ENCODE results near the gene PLPP7. TPM values are rescaled to one million over a fixed set of nuclear protein-coding genes. Genes with fewer than 3 reads are reported as not detected.
A peak's percentile ranks its signal among the peaks of the same experiment; 100 is the strongest.

The PLPP7 gene
- polyA plus RNA-seq, 1 donor from 2014 or later = 1.7 TPM

DNA sequence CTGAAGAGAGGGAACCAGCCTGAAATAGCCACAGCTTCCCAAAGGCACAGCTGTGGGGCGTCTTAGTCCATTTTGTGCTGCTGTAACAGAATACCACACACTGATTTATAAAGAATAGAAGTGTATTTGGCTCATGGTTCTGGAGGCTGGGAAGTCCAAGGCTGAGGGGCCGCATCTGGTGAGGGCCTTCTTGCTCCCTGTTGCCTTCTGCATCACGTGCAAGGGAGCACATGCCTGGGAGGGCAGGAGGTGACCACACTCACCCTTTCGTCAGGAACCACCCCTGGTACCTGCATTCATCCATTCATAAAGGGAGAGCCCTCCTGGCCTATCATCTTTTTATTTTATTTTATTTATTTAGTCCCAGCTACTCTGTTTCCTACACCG, 10.4 kb downstream of the PLPP7 start:
- no peak overlapping the region for H3K27ac Mint-ChIP-seq
- no peaks in the 10 kb centered on the region for H3K9me3 Mint-ChIP-seq
- peaks cover 5% of the 10 kb centered on the region for H3K27me3 Mint-ChIP-seq
- H3K4me3 Mint-ChIP-seq = no peak overlapping the region
- no peaks in the 10 kb centered on the region for H3K4me1 Mint-ChIP-seq
- no peaks in the 10 kb centered on the region for H3K36me3 Mint-ChIP-seq

GRCh38 chr9:131300444-131300843, 10.9 kb downstream of the PLPP7 start:
- Mint-ChIP-seq H3K36me3 (no peaks in the 10 kb centered on the region), H3K9me3 (no peaks in the 10 kb centered on the region), H3K4me1 (no peaks in the 10 kb centered on the region), H3K27ac (no peak overlapping the region), H3K4me3 (no peak overlapping the region), H3K27me3 (peaks cover 6% of the 10 kb centered on the region)

GRCh38 chr9:131302244-131303075, 12.9 kb downstream of the PLPP7 start:
- Mint-ChIP-seq H3K27me3 (peaks cover 2% of the 10 kb centered on the region), H3K4me3 (no peak overlapping the region), H3K27ac (peak overlapping the region in 1 of 3 donors; percentile 39), H3K36me3 (no peaks in the 10 kb centered on the region), H3K4me1 (no peaks in the 10 kb centered on the region), H3K9me3 (no peaks in the 10 kb centered on the region)

GRCh38 chr9:131303381-131304321, 14.1 kb downstream of the PLPP7 start:
- H3K9me3 Mint-ChIP-seq = no peaks in the 10 kb centered on the region
- H3K27ac Mint-ChIP-seq = peak overlapping the region in 1 of 3 donors; percentile 39
- peaks cover 2% of the 10 kb centered on the region for H3K27me3 Mint-ChIP-seq

GRCh38 chr9:131304676-131305355, 15.3 kb downstream of the PLPP7 start:
- no peak overlapping the region for H3K27ac Mint-ChIP-seq
- H3K36me3 Mint-ChIP-seq = no peaks in the 10 kb centered on the region
- H3K4me1 Mint-ChIP-seq = no peaks in the 10 kb centered on the region
- peak overlapping the region in 1 of 4 donors; percentile 37 for H3K4me3 Mint-ChIP-seq
- H3K27me3 Mint-ChIP-seq = peaks cover 2% of the 10 kb centered on the region
- no peaks in the 10 kb centered on the region for H3K9me3 Mint-ChIP-seq

More at GRCh38 chr9:131303381-131304321, 14.1 kb downstream of the PLPP7 start:
- Mint-ChIP-seq H3K4me1 (no peaks in the 10 kb centered on the region), H3K36me3 (no peaks in the 10 kb centered on the region), H3K4me3 (no peak overlapping the region)

DNA sequence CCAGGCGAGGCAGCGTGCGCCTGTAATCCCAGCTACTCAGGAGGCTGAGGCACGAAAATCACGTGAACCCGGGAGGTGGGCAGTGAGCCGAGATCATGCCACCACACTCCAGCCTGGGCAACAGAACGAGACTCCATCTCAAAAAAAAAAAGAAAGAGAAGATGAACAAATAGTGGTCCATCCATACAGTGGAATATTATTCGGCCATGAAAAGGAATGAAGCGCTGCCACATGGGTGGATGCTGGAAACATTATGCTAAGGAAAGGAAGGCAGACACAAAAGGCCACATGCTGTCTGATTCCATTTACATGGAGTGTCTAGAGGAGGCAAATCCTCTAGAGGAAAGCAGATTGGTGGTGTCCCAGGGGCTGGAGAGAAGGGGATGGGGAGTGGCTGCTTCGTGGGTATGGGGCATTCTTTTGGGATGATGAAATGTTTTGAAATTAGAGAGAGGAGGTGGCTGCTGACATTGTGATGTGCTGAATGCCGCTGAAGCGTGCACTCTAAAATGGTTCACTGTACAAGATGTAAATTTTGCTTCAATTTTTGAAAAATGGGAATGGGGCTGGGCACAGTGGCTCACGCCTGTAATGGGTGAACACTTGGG, 17.0 kb downstream of the PLPP7 start:
- peaks cover 0 to 6% (median 0%) of the 10 kb centered on the region in 3 donors for H3K4me1 Mint-ChIP-seq
- no peak overlapping the region for H3K4me3 Mint-ChIP-seq
- H3K36me3 Mint-ChIP-seq = no peaks in the 10 kb centered on the region
- H3K9me3 Mint-ChIP-seq = no peaks in the 10 kb centered on the region
- H3K27ac Mint-ChIP-seq = no peak overlapping the region
- H3K27me3 Mint-ChIP-seq = peaks cover 2% of the 10 kb centered on the region

DNA sequence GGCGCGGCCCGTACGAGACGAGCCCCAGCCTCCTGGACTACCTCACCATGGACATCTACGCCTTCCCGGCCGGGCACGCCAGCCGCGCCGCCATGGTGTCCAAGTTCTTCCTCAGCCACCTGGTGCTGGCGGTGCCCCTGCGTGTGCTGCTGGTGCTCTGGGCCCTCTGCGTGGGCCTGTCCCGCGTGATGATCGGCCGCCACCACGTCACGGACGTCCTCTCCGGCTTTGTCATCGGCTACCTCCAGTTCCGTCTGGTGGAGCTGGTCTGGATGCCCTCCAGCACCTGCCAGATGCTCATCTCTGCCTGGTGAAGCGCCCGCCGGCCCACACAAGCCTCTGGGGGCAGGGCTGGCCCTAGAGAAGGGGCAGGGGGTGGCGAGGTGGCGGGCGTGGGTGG, 18.5 kb downstream of the PLPP7 start:
- Mint-ChIP-seq H3K4me3 (no peak overlapping the region), H3K9me3 (peaks cover 0 to 1% (median 0%) of the 10 kb centered on the region in 3 donors), H3K27me3 (peaks cover 2% of the 10 kb centered on the region), H3K4me1 (peaks cover 0 to 6% (median 0%) of the 10 kb centered on the region in 3 donors), H3K36me3 (no peaks in the 10 kb centered on the region), H3K27ac (no peak overlapping the region)

GRCh38 chr9:131308452-131308851, 18.9 kb downstream of the PLPP7 start:
- H3K4me3 Mint-ChIP-seq = no peak overlapping the region

GRCh38 chr9:131308906-131309529, 19.5 kb downstream of the PLPP7 start:
- H3K27me3 Mint-ChIP-seq = peaks cover 2% of the 10 kb centered on the region
- H3K9me3 Mint-ChIP-seq = peaks cover 0 to 1% (median 0%) of the 10 kb centered on the region in 3 donors
- no peaks in the 10 kb centered on the region for H3K36me3 Mint-ChIP-seq
- no peak overlapping the region for H3K27ac Mint-ChIP-seq
- H3K4me3 Mint-ChIP-seq = no peak overlapping the region
- H3K4me1 Mint-ChIP-seq = peaks cover 0 to 6% (median 0%) of the 10 kb centered on the region in 3 donors

More at GRCh38 chr9:131308452-131308851, 18.9 kb downstream of the PLPP7 start:
- Mint-ChIP-seq H3K36me3 (no peaks in the 10 kb centered on the region), H3K4me1 (peaks cover 0 to 6% (median 0%) of the 10 kb centered on the region in 3 donors), H3K27me3 (peaks cover 2% of the 10 kb centered on the region), H3K27ac (no peak overlapping the region), H3K9me3 (peaks cover 0 to 1% (median 0%) of the 10 kb centered on the region in 3 donors)

DNA sequence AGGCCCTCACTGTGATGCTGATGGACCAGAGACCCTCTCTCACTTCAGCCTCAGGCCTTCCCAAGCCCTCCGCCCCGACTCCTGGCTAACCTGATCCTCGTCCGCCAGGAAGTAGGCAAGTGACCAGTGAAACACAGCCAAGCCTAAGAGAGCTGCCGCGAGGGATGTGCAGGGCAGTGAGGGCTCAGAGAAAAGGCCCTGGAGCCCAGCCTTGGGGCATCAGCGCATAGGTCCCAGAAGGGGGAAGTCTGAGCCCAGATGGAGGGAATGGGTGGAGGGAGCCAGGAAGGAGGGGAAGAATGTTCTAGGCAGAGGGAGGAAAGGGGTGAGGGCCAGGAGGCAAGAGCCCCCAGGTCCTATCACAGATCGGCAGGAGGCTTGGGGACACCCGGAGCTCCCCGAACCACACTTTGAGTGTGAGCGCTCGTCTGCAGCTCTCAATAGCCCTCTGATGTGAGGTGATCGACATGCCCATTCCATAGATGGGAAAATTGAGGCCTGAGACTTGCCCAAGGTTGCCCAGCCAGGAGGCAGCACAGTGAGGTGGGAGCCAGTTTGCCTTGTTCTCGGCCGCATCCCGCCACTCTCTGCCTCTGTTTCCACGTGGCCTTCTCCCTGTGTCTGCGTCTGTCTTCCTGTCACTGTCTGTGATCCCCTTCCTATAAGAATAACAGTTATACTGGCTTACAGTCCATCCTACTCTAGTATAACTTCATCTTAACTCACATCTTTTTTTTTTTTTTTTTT, 20.2 kb downstream of the PLPP7 start:
- H3K27ac Mint-ChIP-seq = peak overlapping the region in 1 of 3 donors; percentile 63
- peaks cover 4% of the 10 kb centered on the region for H3K27me3 Mint-ChIP-seq
- H3K4me3 Mint-ChIP-seq = no peak overlapping the region

GRCh38 chr9:131310833-131311554, 21.5 kb downstream of the PLPP7 start:
- Mint-ChIP-seq H3K9me3 (peaks cover 0 to 1% (median 0%) of the 10 kb centered on the region in 3 donors), H3K4me1 (peaks cover 0 to 6% (median 0%) of the 10 kb centered on the region in 3 donors), H3K36me3 (no peaks in the 10 kb centered on the region), H3K27ac (no peak overlapping the region), H3K27me3 (peaks cover 2% of the 10 kb centered on the region), H3K4me3 (peak overlapping the region in 1 of 4 donors; percentile 58)

More for the DNA sequence above, 20.2 kb downstream of the PLPP7 start:
- H3K36me3 Mint-ChIP-seq = no peaks in the 10 kb centered on the region
- peaks cover 0 to 6% (median 0%) of the 10 kb centered on the region in 3 donors for H3K4me1 Mint-ChIP-seq
- H3K9me3 Mint-ChIP-seq = peaks cover 0 to 1% (median 0%) of the 10 kb centered on the region in 3 donors

GRCh38 chr9:131312246-131312645, 22.7 kb downstream of the PLPP7 start:
- Mint-ChIP-seq H3K4me3 (no peak overlapping the region), H3K27me3 (peaks cover 2% of the 10 kb centered on the region), H3K9me3 (peaks cover 0 to 1% (median 0%) of the 10 kb centered on the region in 3 donors), H3K36me3 (no peaks in the 10 kb centered on the region), H3K27ac (no peak overlapping the region), H3K4me1 (peaks cover 0 to 6% (median 0%) of the 10 kb centered on the region in 3 donors)

Measured in IgD-negative memory B cell (primary cell).